Measurements from ENCODE around the gene ATP2B3.

ATP2B3 gene

DNA sequence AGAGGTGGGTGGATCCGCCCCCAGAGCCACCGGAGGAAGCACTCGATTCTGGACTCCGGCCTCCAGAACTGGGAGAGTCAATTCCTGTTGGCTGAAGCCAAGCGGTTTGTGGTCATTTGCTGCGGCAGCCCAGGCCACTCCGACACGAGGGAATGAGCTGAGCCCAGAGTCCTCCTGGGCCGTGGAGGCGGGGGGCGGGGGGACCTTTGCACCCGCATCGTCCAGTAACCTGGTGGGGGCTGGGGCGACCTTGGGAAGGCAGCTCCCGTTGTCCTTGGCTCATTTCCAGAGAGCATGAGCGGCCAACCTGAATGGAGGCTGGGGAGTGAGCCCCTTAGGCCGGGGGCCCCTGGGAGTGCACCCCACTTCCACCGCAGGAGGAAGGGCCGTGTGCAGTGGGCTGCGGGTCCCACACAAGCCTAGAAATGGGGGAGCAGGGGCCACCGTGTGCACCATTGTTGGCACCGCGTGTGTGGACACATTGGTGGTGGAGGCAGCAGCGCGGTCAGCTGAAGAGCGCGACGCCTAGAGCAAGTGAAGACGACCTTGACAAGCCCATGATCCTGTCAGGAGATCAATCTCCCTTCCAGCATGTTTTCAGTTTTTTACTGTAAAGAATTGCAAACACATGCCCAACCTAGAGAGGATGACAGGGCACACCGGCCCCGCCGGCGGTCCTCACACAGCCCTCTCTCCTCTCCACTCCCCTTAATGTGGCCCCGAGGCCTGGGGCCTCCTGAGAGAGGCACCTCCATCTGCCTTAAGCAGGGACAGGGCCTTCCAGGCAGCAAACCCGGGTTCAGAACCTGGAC is 109.6 kb downstream of the ATP2B3 start:
- no peak for DNase-seq (ENCODE audit: low read depth in 2 of 2)
- H3K4me3 ChIP-seq (replicated peaks in 1 of 2; ENCODE audit: low read depth in 2 of 2, low read length in 2 of 2): no peak overlapping the region
- TF ChIP-seq CTCF (IDR thresholded peaks at IDR 0.05; ENCODE audit: low read depth, low read length): no peak

- no peak for TF ChIP-seq CTCF (IDR thresholded peaks at IDR 0.05; ENCODE audit: low read depth, low read length)
- no peak for DNase-seq (ENCODE audit: low read depth in 2 of 2)
- no peak overlapping the region for H3K4me3 ChIP-seq (replicated peaks in 1 of 2; ENCODE audit: low read depth in 2 of 2, low read length in 2 of 2)
Measured at GRCh38 chrX:153627675-153628111, 110.3 kb downstream of the ATP2B3 start.

GRCh38 chrX:153628129-153628528 is 110.7 kb downstream of the ATP2B3 start:
- no peak overlapping the region for H3K4me3 ChIP-seq (replicated peaks in 1 of 2; ENCODE audit: low read depth in 2 of 2, low read length in 2 of 2)
- DNase-seq (ENCODE audit: low read depth in 2 of 2): no peak
- no peak for TF ChIP-seq CTCF (IDR thresholded peaks at IDR 0.05; ENCODE audit: low read depth, low read length)

DNA sequence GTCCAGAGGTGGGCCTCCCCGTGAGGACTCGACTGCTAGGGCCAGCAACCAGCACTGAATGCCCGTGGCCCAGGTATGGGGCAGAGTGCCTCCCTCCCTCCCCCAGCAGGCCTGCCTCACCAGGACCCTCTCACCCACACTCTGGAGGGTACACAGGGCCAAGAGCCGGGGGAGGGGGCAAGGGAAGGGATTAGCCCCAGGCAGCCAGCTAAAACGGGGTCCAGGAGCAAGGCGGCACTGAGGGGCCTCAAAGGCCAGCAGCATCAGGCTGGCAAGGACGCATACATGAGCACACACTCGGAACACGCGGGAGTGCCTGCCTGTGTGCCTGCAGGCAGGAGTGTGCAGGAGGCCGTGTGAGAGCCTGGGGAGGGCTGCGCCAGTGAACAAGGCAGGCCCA is 111.2 kb downstream of the ATP2B3 start:
- TF ChIP-seq CTCF (IDR thresholded peaks at IDR 0.05; ENCODE audit: low read depth, low read length): no peak
- H3K4me3 ChIP-seq (replicated peaks in 1 of 2; ENCODE audit: low read depth in 2 of 2, low read length in 2 of 2): no peak overlapping the region

GRCh38 chrX:153631346-153631745 is 113.9 kb downstream of the ATP2B3 start:
- DNase-seq (ENCODE audit: low read depth in 2 of 2): no peak
- no peak for TF ChIP-seq CTCF (IDR thresholded peaks at IDR 0.05; ENCODE audit: low read depth, low read length)
- H3K4me3 ChIP-seq (replicated peaks in 1 of 2; ENCODE audit: low read depth in 2 of 2, low read length in 2 of 2): no peak overlapping the region

More for the DNA sequence above, 111.2 kb downstream of the ATP2B3 start:
- no peak for DNase-seq (ENCODE audit: low read depth in 2 of 2)

GRCh38 chrX:153631907-153632594 is 114.6 kb downstream of the ATP2B3 start:
- TF ChIP-seq CTCF (IDR thresholded peaks at IDR 0.05; ENCODE audit: low read depth, low read length): no peak
- DNase-seq (ENCODE audit: low read depth in 2 of 2): no peak
- H3K4me3 ChIP-seq (replicated peaks in 1 of 2; ENCODE audit: low read depth in 2 of 2, low read length in 2 of 2): no peak overlapping the region
